Kidney tubule cell (primary cell): Measurements from ENCODE around the gene SEC31B.

Source experiments
- DNase-seq: peaks from one replicate; pipeline ENCODE4 v3.0.0-alpha.2; 2018; ENCODE audit warnings: low spot score

The SEC31B gene

GRCh38 chr10:100446130-100446761 is 73.4 kb downstream of the SEC31B start:
- no peak for DNase-seq

DNA sequence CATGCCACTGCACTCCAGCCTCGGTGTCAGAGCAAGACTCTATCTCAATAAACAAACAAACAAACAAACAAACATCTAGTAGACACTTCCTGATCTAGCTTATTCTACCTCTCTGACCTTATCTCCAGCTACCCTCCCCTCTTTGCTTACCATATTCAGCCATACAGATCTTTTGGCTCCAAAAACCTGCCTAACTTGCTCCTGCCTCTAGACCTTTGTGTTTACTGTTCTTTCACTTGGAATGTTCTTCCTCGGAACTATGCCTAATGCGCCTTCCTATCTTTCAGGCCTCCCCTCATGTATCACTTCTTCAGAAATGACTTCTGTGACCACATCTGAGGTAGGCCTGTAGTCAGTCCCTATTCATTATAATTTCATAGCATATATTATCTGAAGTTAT is 77.1 kb downstream of the SEC31B start:
- no peak for DNase-seq

DNA sequence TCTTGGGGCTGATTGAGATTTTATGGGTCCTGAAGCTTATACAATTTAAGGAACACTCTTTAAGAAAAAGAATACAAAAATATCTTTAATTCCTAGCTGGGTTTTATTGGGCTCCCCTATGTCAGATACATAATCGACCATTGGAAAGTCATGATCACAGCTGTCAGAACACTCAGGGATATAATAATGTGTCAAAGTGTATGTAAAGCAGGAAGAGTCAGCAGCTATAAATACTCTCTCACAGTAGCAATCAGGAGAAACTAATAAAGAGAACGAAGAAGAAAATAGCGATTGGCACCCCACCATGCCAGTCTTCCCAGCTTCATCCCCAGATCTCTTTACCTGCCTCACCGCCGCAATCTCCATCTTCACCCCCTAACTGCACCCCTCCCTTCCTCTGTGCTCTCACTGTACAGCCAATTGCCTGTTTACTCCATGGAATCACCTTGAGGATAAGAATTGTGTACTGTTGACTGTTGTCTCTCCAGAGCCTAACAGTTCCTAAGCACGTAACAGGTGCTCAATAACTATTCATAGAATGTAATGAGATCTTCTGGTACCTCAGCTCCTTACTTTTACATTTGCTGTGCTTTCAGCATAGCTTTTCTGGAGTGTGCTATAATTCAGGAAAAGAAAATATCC is 80.9 kb downstream of the SEC31B start:
- DNase-seq = no peak
